Neural progenitor cell (in vitro differentiated cells): Measurements from ENCODE around the gene SCYGR1.

Experiments
- EZH2 ChIP-seq: fragments of 200-600 bp; sonication (generic); IDR thresholded peaks from 2 replicates; pipeline ENCODE4 v1.6.1; 2017; ENCODE audit warnings: antibody characterized with exemption, mild to moderate bottlenecking, moderate library complexity
- TF ChIP-seq, protein P1 (sequence below): fragments of 200-600 bp; sonication (generic); IDR thresholded peaks from 2 replicates; pipeline ENCODE4 v1.5.1; 2017; ENCODE audit warnings: antibody characterized with exemption, mild to moderate bottlenecking

DNA sequence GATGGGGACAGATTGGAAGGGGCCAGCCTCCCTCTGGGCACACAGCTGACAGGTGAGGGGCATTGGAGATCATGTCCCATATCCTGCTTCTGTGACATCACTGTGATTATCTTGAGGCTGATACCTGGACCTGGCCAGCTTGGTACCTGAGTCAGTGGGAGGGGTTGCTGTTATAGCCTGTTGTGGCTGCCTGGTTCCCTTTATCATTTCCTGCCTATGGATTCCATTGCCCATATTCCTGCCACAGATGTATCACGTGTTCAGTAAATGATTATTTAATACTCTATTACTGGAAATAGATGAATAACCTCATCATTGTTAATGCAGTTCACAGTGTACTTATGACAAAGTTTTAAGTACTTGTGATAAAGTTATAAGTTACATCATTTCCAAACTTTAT is 7.8 kb upstream of the SCYGR1 start:
- TF ChIP-seq, protein P1, sequence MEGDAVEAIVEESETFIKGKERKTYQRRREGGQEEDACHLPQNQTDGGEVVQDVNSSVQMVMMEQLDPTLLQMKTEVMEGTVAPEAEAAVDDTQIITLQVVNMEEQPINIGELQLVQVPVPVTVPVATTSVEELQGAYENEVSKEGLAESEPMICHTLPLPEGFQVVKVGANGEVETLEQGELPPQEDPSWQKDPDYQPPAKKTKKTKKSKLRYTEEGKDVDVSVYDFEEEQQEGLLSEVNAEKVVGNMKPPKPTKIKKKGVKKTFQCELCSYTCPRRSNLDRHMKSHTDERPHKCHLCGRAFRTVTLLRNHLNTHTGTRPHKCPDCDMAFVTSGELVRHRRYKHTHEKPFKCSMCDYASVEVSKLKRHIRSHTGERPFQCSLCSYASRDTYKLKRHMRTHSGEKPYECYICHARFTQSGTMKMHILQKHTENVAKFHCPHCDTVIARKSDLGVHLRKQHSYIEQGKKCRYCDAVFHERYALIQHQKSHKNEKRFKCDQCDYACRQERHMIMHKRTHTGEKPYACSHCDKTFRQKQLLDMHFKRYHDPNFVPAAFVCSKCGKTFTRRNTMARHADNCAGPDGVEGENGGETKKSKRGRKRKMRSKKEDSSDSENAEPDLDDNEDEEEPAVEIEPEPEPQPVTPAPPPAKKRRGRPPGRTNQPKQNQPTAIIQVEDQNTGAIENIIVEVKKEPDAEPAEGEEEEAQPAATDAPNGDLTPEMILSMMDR, result no peak
- TF ChIP-seq EZH2, result no peak
